Measurements from ENCODE around the gene MMD. TPM values are rescaled to one million over a fixed set of nuclear protein-coding genes. Genes with fewer than 3 reads are reported as not detected.

Gene MMD
- total and polyA plus RNA-seq, 2 of the 13 experiments (the other 11 are each of a cell fraction or from before 2014, with no cell fraction given) = 121 to 225 TPM

GRCh38 chr17:55446581-55447205 is 25.1 kb upstream of the MMD start (continued):
- TF ChIP-seq AFF4 (CRISPR knock-in tag; IDR thresholded peaks at IDR 0.05) (no peak; the same call in 1 of the 2 replicates), TSC22D2 (CRISPR knock-in tag; IDR thresholded peaks at IDR 0.05; ENCODE audit: borderline replicate concordance) (peak; percentile 43; the same call in 1 of the 2 replicates), MTF1 (CRISPR knock-in tag; IDR thresholded peaks at IDR 0.05) (no peak), HDAC2 (CRISPR knock-in tag; IDR thresholded peaks at IDR 0.05) (peak; percentile 95), NCOA2 (CRISPR knock-in tag; IDR thresholded peaks at IDR 0.05) (peak; percentile 99), NFIC (IDR thresholded peaks at IDR 0.05; ENCODE audit: low read length) (peak; percentile 100), ZFX (CRISPR knock-in tag; IDR thresholded peaks at IDR 0.05; ENCODE audit: low read depth) (no peak), ZNF83 (CRISPR knock-in tag; IDR thresholded peaks at IDR 0.05; ENCODE audit: borderline replicate concordance) (no peak), POGK (CRISPR knock-in tag; conservative IDR thresholded peaks at IDR 0.05) (peak; percentile 40; the same call in 1 of the 2 replicates), ZBED4 (CRISPR knock-in tag; IDR thresholded peaks at IDR 0.05; ENCODE audit: borderline replicate concordance) (no peak), LCORL (IDR thresholded peaks at IDR 0.05) (no peak), LCORL (CRISPR knock-in tag; IDR thresholded peaks at IDR 0.05) (peak; percentile 89), ZNF263 (CRISPR knock-in tag; IDR thresholded peaks at IDR 0.05) (no peak), EED (CRISPR knock-in tag; IDR thresholded peaks at IDR 0.05) (no peak), THYN1 (CRISPR knock-in tag; IDR thresholded peaks at IDR 0.05; ENCODE audit: borderline replicate concordance, low read depth) (no peak), SP140L (CRISPR knock-in tag; IDR thresholded peaks at IDR 0.05; ENCODE audit: borderline replicate concordance) (no peak), RAD21 (CRISPR knock-in tag; IDR thresholded peaks at IDR 0.05) (no peak), RBFOX2 (IDR thresholded peaks at IDR 0.05; ENCODE audit: low read depth, low read length) (peak; percentile 62), RARA (CRISPR knock-in tag; IDR thresholded peaks at IDR 0.05) (peak; percentile 94), KMT2A (CRISPR knock-in tag; IDR thresholded peaks at IDR 0.05) (no peak), NFE2L1 (CRISPR knock-in tag; IDR thresholded peaks at IDR 0.05; ENCODE audit: borderline replicate concordance) (no peak), ZNF138 (CRISPR knock-in tag; IDR thresholded peaks at IDR 0.05; ENCODE audit: low read depth) (no peak), PHF20 (CRISPR knock-in tag; IDR thresholded peaks at IDR 0.05) (no peak)
